GM19099 (cell line): ENCODE results near the gene NUDCD2.
A peak's percentile ranks its signal among the peaks of the same experiment; 100 is the strongest.

Source experiments
- POLR2A ChIP-seq: IDR thresholded peaks from 3 replicates; pipeline ENCODE4 v1.6.1; 2011; ENCODE audit warnings: low read depth; ENCODE audit not compliant: insufficient read length; ENCODE audit errors: extremely low read depth

The NUDCD2 gene

DNA sequence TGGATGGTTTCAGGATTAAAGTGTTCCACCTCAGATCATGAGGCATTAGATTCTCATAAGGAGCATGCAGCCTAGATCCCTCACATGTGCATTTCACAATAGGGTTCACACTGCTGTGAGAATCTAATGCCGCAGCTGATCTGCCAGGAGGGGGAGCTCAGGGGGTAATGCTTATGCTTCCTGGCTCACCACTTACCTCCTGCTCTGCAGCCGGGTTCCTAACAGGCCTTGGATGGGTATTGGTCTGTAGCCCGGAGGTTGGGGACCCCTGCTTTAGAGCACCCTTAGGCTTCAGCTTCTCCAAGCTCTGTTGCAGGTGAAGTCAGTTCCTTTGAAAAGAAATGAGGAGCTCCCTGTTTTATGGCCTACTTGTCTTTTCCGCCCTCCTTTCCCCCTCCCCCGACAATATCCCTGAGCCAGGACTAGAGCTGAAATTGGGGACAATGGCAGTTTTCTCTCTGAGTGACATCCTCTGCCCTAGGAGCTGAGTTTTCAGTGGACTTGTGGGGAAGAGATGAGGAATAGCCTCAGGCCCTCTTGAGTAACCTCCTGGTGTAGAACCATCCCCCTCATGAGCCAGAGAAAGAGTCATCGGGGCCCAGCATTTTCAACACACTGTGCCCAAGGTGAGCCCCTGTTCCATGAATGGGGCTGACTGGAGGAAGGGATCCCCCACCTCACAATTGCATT is 29.3 kb upstream of the NUDCD2 start:
- TF ChIP-seq POLR2A, result no peak

DNA sequence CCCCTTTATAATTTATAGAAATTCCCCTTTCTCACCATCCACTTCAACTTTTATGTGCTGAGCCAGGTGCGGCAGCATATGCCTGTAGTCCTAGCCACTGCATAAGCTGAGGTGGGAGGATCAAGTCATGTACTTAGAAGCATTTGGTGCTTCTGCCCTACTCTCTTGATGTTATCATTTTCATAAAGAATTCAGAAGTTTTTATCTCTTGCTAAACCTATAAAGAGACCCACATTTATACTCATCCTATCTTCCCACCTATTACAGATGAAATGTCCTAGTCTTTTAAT is 19.0 kb upstream of the NUDCD2 start:
- no peak for TF ChIP-seq POLR2A

DNA sequence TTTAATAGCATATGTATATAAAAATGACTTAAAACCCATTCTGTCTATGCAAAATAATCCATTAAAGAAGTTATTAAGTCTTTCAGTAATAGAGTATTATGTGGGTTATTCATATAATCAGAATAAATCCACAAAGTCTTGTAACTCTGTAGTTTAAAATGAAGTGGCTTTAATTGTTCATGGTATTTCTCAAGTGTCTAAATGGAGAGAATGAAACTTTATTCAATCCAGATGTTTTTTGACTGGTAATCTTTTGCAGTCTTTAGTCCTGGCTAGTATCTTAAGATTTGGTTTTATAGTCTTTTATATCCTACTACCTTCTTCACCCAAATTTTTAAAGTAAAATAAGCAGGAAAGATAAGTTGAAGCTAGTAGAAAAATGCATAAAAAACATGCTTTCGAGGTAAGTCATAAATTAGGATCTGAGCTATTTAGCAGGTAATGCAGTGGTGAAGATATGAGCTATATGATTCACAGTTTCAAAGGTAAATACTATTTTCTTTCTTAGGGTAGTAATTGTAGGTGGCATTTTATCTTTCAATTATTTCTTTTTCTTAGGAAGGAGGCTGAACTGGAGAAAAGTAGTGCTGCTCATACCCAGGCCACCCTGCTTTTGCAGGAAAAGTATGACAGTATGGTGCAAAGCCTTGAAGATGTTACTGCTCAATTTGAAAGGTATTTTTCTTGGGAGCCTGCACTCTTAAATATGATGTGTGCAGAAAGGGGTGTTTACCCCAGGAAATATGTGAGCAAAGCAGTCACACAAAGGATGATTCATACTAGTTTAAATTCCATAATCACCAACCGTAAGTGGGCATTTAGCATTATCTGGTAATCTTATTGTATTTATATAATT is 18.5 kb upstream of the NUDCD2 start:
- no peak for TF ChIP-seq POLR2A

DNA sequence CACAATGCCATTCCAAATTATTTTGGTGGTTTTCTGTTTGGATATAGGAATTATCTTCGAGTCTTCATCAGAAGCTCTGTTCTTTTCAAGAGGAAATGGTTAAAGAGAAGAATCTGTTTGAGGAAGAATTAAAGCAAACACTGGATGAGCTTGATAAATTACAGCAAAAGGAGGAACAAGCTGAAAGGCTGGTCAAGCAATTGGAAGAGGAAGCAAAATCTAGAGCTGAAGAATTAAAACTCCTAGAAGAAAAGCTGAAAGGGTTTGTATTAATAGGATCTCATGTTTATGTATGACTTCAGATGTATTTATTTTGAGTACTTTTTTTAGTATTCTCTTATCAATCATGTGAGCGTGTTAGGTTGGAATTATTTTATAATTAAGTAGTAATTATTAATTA is 15.5 kb upstream of the NUDCD2 start:
- no peak for TF ChIP-seq POLR2A

DNA sequence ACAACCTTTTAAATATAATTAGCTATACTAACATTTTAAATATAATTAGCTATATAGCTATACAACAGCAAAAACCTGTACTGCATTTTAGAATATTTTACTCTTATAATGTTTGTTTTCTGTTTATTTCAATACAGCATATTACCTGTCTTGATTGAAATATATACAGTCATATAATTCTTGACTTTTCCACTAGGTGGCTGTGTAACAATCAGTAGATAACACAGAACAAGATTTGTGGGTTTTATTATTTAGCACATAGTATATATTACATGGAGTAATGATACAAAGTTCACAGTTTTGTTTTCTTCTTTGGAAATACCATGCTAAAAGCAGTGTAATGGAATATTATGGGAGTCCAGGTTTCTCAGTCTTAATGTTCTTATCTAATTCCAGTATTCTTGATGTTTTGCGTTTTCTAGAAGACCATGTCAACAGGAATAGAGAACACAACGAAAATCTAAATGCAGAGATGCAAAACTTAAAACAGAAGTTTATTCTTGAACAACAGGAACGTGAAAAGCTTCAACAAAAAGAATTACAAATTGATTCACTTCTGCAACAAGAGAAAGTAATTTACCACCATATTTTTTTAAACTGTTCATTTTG is 13.8 kb upstream of the NUDCD2 start:
- TF ChIP-seq POLR2A, result no peak

DNA sequence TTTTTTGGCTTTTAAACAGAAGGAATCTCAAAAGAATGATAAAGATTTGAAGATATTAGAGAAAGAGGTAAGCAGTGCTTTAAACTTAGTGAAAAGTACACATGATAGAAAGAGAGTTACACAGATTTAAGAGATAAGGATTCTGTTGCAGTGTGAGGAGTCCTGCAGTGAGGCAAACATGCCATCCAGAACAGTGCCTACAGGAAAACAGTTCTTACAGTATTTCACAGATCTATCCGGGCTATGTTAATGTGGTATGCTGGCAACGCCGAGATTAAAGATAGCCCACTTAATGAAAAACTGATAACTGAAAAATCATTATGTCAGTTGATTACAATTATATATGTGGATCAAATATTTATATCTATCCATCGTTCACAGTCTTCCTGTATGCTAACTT is 7.8 kb upstream of the NUDCD2 start:
- no peak for TF ChIP-seq POLR2A

DNA sequence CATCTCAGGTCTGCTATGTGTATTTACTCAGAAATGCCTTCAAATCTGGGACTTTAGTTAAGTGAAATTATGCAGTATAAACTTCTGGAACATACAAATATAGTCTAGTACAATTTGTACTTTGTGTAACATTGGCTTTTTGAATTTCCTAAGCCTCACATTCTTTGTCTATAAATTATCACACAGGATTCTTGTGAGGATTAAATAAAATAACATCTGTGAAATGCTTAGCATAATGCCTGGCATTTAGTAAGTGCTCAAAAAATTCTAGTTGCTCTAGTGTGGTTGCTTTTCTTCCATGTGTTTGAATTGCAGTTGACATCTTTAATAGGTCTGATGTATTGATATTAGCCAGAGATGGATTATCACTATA is 3.1 kb upstream of the NUDCD2 start:
- no peak for TF ChIP-seq POLR2A

DNA sequence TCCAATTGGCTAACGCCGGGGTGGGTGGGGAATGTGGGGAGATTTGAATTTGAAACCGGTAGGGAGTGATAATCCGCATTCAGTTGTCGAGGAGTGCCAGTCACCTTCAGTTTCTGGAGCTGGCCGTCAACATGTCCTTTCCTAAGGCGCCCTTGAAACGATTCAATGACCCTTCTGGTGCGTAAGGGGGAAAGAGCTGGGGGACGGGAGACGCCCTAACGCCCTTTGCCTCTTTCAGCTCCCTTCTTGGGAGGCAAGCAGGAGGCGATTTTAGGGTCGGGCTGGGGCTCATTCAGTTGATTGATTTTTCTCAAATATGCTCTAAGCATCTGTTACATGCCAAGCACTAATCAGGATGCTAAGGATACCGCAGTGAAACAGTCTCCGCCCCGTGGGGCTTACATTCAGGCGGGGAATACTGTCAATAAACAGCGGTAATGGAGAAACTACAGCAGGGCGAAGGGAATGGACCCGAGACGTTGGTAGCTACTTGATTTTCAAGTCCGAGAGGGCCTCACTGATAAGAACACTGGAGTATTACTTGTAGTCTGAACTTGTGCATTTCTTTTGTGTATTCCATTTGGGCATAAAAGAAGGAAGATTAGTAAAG is 765 bp upstream of the NUDCD2 start, which contains the start of gene HMMR:
TSS of gene HMMR (plus strand) at position 71 of the 610 bp plus-strand sequence. CDS start at position 132, 61 bp downstream.
- TF ChIP-seq POLR2A, result peak; percentile 86

DNA sequence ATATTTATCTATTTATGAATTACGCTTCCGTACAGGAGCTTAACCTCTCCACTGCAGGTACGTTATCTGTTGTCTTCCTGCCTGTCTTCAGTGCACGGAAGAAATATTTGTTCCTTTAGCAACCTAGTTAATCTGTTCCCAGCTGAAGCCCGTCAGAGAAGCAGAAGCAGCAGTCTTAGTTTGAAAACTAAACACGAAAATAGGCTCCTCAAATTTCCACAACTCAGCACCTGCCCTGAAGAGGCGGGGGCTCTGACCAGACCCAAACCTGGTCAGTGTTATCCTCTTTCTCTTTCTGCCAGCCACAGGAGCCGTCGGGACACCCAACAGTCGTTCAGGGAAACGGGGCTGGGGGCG is 462 bp downstream of the NUDCD2 start:
- TF ChIP-seq POLR2A, result no peak

DNA sequence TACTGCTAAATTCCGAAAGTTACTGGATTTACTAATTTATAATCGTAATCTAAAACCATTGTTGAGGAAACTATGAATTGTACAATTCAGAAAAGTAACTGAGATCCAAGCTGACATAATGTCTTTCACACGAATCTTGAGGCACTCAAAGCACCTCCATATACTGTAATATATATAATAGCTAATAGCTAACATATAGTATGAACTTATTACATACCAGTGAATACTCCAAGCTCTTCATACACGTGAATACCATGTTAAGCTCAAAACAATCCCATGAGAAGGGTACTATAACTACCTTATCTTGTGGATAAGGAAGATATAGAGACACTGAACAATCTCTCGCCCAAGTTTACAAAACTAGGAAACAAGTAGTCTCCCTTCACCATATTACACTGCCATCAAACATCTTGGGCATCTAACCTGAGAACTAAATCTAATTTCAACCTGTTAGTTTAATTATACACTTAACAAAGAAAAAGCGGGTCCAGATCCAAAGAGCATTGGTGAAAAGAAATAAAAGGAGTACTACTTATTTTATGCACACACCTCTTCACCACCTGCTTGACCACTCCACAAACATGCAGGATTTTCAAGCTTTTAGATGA is 1.0 kb downstream of the NUDCD2 start:
- TF ChIP-seq POLR2A, result no peak

DNA sequence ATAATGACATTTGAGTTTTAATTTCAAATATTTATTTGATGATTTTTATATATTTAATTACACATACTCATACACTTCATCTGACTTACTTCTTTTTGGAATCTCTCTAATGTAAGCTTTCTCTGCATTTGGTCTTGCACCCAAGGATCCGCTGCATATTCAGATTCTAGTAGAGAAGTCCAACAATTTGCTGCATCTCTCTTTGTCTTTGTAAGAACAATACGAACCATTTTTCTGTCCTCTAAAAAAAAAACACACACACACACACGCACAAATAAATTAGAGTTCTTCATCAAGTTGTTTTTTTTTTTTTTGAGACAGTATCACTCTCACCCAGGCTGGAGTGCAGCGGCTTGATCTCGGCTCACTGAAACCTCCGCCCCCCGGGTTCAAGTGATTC is 3.1 kb downstream of the NUDCD2 start:
- TF ChIP-seq POLR2A, result no peak

DNA sequence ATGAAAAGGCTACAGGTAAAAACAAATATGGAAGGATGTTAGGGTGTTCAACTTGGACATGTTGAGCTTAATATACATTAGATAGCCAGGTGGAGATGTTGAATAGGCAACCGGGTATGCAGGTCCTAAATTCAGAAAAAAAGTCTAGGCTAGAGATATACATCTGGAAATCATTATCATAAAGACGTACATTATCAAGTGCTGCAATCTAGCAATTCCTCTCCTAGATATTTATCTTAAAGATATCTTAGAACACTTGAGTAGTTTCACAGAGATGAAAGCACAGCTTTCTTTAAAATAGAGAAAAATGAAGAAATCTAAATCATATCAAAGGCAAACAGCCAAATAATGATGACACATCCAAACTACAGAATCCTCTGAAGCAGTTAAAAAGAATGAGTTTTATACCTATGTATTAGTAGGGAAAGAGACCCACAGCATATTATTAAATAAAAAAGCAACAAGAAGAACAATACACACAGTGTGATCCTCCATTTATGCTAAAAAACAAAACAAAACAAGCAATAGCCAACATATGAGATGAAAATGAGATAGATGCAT is 3.8 kb downstream of the NUDCD2 start:
- TF ChIP-seq POLR2A, result no peak

DNA sequence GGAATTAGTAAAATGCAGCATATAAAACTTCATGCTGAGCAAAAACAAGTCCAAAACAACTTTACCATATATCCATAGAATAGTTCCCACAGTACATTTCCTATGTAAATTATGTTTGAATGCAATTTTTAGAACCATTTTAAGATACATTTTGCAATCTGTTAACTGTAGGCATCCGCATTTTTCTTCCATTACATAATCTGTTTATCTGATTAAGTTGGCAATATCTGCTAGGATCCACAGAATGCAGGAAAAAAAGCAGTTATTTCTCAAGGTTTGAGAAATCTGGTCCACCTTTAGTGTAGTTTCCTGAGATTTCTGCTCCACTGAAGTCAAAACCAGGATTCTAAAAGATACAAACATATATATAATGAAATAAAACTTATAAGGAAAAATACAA is 6.2 kb downstream of the NUDCD2 start:
- TF ChIP-seq POLR2A, result no peak

DNA sequence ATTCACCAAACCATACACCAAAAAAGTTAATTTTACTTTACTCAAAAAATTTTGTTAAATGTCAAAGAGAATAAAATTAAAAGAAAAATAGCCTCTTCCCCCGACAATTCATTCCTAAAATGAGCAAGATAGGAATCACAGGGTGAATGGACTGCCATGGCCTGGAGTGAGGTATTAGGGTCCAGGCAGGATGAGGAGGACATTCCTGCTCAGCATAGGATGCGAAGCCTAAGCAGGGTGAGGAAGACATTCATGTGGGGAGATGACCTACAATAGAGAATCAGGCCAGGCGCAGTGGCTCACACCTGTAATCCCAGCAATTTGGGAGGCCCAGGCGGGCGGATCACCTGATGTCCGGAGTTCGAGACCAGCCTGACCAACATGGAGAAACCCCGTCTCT is 8.4 kb downstream of the NUDCD2 start:
- TF ChIP-seq POLR2A, result no peak

DNA sequence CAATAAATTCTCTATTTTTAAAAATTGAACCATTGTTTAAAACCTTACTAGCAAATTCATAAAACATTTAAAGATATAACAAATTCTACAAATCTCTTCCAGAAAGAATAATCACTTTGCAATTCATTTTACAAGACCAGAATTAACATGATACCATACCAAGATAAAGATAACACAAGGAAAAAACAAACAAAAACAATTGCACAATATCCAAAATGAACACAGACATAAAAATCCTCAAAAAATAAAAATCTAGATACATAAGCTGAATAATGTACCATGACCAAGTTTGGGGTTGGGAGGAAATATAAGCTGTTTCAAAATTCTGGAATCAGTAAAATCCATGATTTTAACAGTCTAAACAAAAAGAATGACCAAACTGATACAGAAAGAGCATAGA is 11.4 kb downstream of the NUDCD2 start:
- no peak for TF ChIP-seq POLR2A
